Right lobe of liver (tissue), 6 donors: ENCODE results near the gene ALK. TPM values are rescaled to one million over a fixed set of nuclear protein-coding genes. Genes with fewer than 3 reads are reported as not detected.

ENCODE experiments used
- ATAC-seq, 4 donors: fragments of 200-7000 bp; cut with Tn5 transposase; one replicate each; pipeline ENCODE4 v1.9.1; 2020; ENCODE audit warnings: mild to moderate bottlenecking in 4 of 4, moderate library complexity in 4 of 4
- DNase-seq, 3 donors: peaks; one replicate each; pipeline ENCODE4 v3.0.0-alpha.2; 2020
- H3K27ac ChIP-seq, 3 donors: fragments of 200-600 bp; one replicate each; pipeline ENCODE4 v1.8.0; 2022
- H3K27me3 ChIP-seq, 2 donors: fragments of 200-600 bp; one replicate each; pipeline ENCODE4 v1.8.0; 2022
- H3K36me3 ChIP-seq, 4 donors: fragments of 200-600 bp; sonication (generic) in 1 of 4; one replicate each; pipeline versions ENCODE4 v1.5.1 to v1.8.0; 2017 to 2022; ENCODE audit warnings: control low read depth in 1 of 4
- H3K4me1 ChIP-seq, 4 donors: fragments of 200-600 bp; sonication (generic) in 1 of 4; one replicate each; pipeline versions ENCODE4 v1.5.1 to v1.8.0; 2017 to 2022; ENCODE audit warnings: control low read depth in 1 of 4
- H3K4me3 ChIP-seq, 3 donors: fragments of 200-600 bp; one replicate each; pipeline ENCODE4 v1.8.0; 2022
- H3K9me3 ChIP-seq, 4 donors: fragments of 200-600 bp; sonication (generic) in 1 of 4; one replicate each; pipeline versions ENCODE4 v1.5.1 to v1.8.0; 2017 to 2022; ENCODE audit warnings: control low read depth in 1 of 4
- POLR2A ChIP-seq: fragments of 450-650 bp; IDR thresholded peaks from one replicate; pipeline ENCODE4 v1.6.1; 2017; ENCODE audit warnings: antibody characterized with exemption, mild to moderate bottlenecking
- WGBS: methylation state at CpG from one replicate; pipeline ENCODE4 v1.1.6; 2018; ENCODE audit warnings: low coverage, low lambda C conversion rate; ENCODE audit not compliant: insufficient coverage; ENCODE audit errors: missing lambda C conversion rate; 5-methylcytosine and 5-hydroxymethylcytosine counted together
- intact Hi-C, 2 donors: fragments of 100-400 bp; cut with DNase I; formaldehyde crosslinking; loops; one replicate each; pipeline versions ENCODE4 v1.11.2 to v1.14.1; 2022
- total RNA-seq, 6 experiments: library from RNA; depleted of rRNA in 2 of 6; stranded (reverse); fragments of >200 nt in 2 of 6; fragmentation: NEBNext Ultra II Directional in 3 of 6; extraction: Animal tissue kit (Norgen Biotek cat#: 25700) in 3 of 6; gene quantifications; one replicate each; pipeline versions ENCODE4 v1.1.0 to v1.2.4, GENCODE V29; 2016 to 2023
- TF ChIP-seq, protein P1 (sequence below), 4 donors: fragments of 200-600 bp in 3 of 4; fragments of 450-650 bp in 1 of 4; IDR thresholded peaks; one replicate each; pipeline versions ENCODE4 v1.5.1 to v1.8.0; 2016 to 2022; ENCODE audit warnings: antibody characterized with exemption in 4 of 4, mild to moderate bottlenecking in 2 of 4
- donor health status: DM: no; HTN: yes; CAD: no.
- donor health status: DM: no; HTN: no; CAD: no.
- donor health status: DM: no; HTN: no; CAD: no.
- donor health status: DM: no; HTN: yes; CAD: no.
- donor health status: DM: no; HTN: yes; CAD: no.

ALK gene
- total RNA-seq, 6 experiments from 2014 or later, result 0.04 to 0.06 TPM; not detected in 4

DNA sequence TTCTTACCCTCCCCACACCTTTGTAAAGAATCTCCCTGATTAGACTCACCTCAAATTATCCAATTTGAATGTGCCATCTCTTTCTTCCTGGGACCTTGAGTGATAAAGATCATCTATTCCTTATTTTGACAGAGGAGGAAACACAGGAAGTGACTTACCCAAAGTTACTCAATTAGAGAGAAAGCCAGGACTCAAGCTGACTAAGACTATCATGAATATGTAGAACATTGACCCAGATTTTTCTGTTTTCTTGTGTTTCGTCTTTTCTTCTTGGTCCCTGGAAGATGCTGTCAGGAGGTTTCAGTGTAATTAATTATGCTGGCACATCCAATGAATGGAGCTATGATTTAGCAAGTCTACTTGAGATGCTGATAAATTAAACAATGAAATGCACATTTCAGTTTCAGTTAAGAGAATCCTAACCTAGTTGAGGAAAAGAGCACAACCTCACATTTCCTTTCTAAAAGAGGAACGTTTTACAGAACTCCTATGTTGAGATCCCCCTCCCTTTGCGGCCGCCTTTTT lies 425.8 kb downstream of the ALK start:
- Histone ChIP-seq H3K4me1 (no peaks in the 10 kb centered on the region), H3K27ac (no peak overlapping the region), H3K9me3 (no peaks in the 10 kb centered on the region), H3K4me3 (no peak overlapping the region), H3K27me3 (no peaks in the 10 kb centered on the region), H3K36me3 (no peaks in the 10 kb centered on the region)
- TF ChIP-seq, protein P1, sequence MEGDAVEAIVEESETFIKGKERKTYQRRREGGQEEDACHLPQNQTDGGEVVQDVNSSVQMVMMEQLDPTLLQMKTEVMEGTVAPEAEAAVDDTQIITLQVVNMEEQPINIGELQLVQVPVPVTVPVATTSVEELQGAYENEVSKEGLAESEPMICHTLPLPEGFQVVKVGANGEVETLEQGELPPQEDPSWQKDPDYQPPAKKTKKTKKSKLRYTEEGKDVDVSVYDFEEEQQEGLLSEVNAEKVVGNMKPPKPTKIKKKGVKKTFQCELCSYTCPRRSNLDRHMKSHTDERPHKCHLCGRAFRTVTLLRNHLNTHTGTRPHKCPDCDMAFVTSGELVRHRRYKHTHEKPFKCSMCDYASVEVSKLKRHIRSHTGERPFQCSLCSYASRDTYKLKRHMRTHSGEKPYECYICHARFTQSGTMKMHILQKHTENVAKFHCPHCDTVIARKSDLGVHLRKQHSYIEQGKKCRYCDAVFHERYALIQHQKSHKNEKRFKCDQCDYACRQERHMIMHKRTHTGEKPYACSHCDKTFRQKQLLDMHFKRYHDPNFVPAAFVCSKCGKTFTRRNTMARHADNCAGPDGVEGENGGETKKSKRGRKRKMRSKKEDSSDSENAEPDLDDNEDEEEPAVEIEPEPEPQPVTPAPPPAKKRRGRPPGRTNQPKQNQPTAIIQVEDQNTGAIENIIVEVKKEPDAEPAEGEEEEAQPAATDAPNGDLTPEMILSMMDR (IDR thresholded peaks at IDR 0.05), result no peak
- TF ChIP-seq POLR2A, result no peak
- ATAC-seq, result no peak
- no peak for DNase-seq
- intact Hi-C loops, result no loop called here
- 18% methylated on average over 4 of the region's 4 CpGs for WGBS

DNA sequence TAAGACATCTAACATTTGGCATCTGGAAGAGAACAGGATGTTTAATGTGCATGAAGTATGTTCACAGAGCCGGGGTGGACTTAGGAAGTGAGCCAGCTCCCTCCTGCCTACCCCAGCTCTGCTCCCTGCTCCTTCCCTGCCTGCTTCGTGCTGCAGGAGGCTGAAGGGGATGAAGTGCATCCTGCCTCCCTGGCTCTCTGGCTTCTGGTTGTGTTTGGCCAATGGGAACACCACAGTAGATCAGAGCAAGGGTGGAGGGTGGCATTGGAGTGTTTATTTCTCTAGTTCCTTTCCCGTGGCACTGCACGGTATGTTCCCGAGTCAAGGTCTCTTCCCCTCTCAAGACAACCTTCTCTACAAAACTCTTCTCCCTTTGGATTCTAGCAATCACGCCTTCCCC lies 426.3 kb downstream of the ALK start:
- intact Hi-C loops, result no loop called here
- 53% methylated on average over 5 of the region's 6 CpGs for WGBS
- no peak overlapping the region for H3K27ac ChIP-seq
- H3K4me1 ChIP-seq, result no peaks in the 10 kb centered on the region
- no peak for TF ChIP-seq POLR2A
- TF ChIP-seq, protein P1 (IDR thresholded peaks at IDR 0.05), result no peak
- ATAC-seq (no peak), DNase-seq (no peak)
- no peaks in the 10 kb centered on the region for H3K27me3 ChIP-seq
- H3K36me3 ChIP-seq, result no peaks in the 10 kb centered on the region
- H3K4me3 ChIP-seq, result no peak overlapping the region
- no peaks in the 10 kb centered on the region for H3K9me3 ChIP-seq

DNA sequence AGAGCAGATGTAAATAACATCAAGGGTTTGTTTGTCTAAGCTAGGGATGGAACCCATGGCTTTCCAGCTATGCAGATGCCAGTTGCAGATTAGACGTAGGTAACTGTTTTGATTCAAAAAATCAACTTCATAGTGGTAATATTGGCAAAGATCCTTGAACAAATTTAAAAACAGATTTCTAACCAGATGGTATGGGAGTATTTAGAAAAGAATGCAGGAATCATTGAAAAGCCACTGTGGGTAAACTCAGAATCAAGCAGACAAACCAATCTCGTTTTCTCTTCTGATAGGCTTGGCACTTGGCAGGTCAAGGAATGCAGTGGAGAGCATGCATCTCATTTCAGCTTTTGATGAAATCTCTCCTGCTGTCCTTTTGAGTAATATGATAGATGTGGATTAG lies 428.7 kb downstream of the ALK start:
- 48% methylated on average over 2 of the region's 2 CpGs for WGBS
- intact Hi-C loops, result no loop called here
- no peak overlapping the region for H3K4me3 ChIP-seq
- H3K36me3 ChIP-seq, result no peaks in the 10 kb centered on the region
- H3K9me3 ChIP-seq, result no peaks in the 10 kb centered on the region
- H3K27me3 ChIP-seq, result no peaks in the 10 kb centered on the region
- no peak for ATAC-seq
- H3K4me1 ChIP-seq, result no peaks in the 10 kb centered on the region
- TF ChIP-seq POLR2A, result no peak
- TF ChIP-seq, protein P1 (IDR thresholded peaks at IDR 0.05), result no peak
- no peak overlapping the region for H3K27ac ChIP-seq
- DNase-seq, result no peak

DNA sequence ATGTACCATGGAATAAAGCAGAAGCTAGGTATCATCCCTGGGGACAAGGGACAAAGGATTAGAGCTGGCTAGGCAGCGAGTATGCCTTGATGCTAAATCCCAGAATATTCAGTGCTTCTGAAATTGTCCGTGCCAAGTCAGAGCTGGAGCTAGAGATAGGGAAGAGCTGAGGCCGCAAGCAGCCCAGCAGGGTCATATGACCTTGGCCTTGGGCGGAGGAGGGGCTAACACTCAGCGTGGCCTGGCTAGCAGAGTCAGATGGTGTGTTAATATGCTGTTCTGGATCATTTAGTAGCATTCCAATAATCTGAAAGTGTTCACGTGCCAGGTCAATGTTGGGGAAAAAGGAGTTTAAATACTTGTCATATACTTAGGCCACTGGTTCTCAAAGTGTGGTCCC lies 431.3 kb downstream of the ALK start:
- TF ChIP-seq, protein P1 (IDR thresholded peaks at IDR 0.05), result no peak
- no peak for TF ChIP-seq POLR2A
- H3K9me3 ChIP-seq, result no peaks in the 10 kb centered on the region
- intact Hi-C loops, result no loop called here
- no peak overlapping the region for H3K4me3 ChIP-seq
- no peak overlapping the region for H3K27ac ChIP-seq
- no peaks in the 10 kb centered on the region for H3K36me3 ChIP-seq
- DNase-seq, result no peak
- no peaks in the 10 kb centered on the region for H3K4me1 ChIP-seq
- no peak for ATAC-seq
- H3K27me3 ChIP-seq, result no peaks in the 10 kb centered on the region
- 56% methylated on average over 3 of the region's 6 CpGs for WGBS

DNA sequence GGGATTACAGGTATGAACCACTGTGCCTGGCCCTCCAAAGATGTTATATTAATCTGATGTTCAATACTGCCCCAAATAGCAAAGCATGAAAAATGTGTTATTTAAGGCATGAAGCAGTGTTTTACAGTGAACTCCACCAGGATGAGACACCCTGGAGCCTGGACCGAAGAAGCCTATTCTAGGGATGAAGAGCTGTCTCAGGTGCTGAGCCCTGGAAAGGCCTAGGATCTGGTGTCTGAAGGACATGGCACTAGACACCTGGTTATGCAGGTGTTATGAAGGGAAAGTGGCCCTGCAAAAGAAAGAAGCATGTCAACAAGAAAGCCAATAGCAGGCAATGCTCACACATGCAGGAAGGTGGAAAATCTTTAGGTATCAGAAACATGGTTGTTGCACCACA lies 431.8 kb downstream of the ALK start:
- H3K27ac ChIP-seq, result no peak overlapping the region
- WGBS, result 100% methylated on average over 1 of the region's 1 CpG
- H3K27me3 ChIP-seq, result no peaks in the 10 kb centered on the region
- TF ChIP-seq POLR2A, result no peak
- TF ChIP-seq, protein P1 (IDR thresholded peaks at IDR 0.05), result no peak
- H3K4me3 ChIP-seq, result no peak overlapping the region
- H3K9me3 ChIP-seq, result no peaks in the 10 kb centered on the region
- H3K4me1 ChIP-seq, result no peaks in the 10 kb centered on the region
- intact Hi-C loops, result no loop called here
- ATAC-seq, result no peak
- no peak for DNase-seq
- no peaks in the 10 kb centered on the region for H3K36me3 ChIP-seq
